GM12891 (cell line): Measurements from ENCODE around the gene TLR1.

Experiments
- PAX5 ChIP-seq: IDR thresholded peaks from 2 replicates; pipeline ENCODE4 v1.6.1; 2011; ENCODE audit warnings: low read length, moderate library complexity, mild to moderate bottlenecking; ENCODE audit not compliant: insufficient read depth, severe bottlenecking
- POLR2A ChIP-seq: IDR thresholded peaks from 2 replicates; pipeline ENCODE4 v1.6.1; 2011; ENCODE audit warnings: low read depth, low read length, control low read depth
- POLR2AphosphoS5 ChIP-seq: IDR thresholded peaks from 2 replicates; pipeline ENCODE4 v1.6.1; 2011; ENCODE audit warnings: low read depth, low read length, control low read depth
- POU2F2 ChIP-seq: IDR thresholded peaks from 2 replicates; pipeline ENCODE4 v1.6.1; 2011; ENCODE audit warnings: low read depth, mild to moderate bottlenecking, control low read depth, low read length, moderate library complexity
- SPI1 ChIP-seq: IDR thresholded peaks from 2 replicates; pipeline ENCODE4 v1.6.1; 2011; ENCODE audit warnings: low read depth, low read length, control low read depth
- TAF1 ChIP-seq: IDR thresholded peaks from 2 replicates; pipeline ENCODE4 v1.6.1; 2011; ENCODE audit warnings: low read depth, low read length, control low read depth

GRCh38 chr4:38811297-38811696 lies 6.7 kb upstream of the TLR1 start:
- no peak for TF ChIP-seq POLR2A
- TF ChIP-seq PAX5: no peak
- no peak for TF ChIP-seq TAF1
- no peak for TF ChIP-seq POLR2AphosphoS5
- no peak for TF ChIP-seq SPI1
- TF ChIP-seq POU2F2: no peak
